HEK293 (cell line): ENCODE data around the gene SLC37A2.

Experiments
- RBAK ChIP-seq: fragments of 450-650 bp; formaldehyde crosslinking; IDR thresholded peaks from 2 replicates; pipeline ENCODE4 v1.5.1; 2016; ENCODE audit warnings: missing biosample characterization, missing genetic modification characterization
- SP3 ChIP-seq: fragments of 450-650 bp; formaldehyde crosslinking; IDR thresholded peaks from 2 replicates; pipeline ENCODE4 v1.5.1; 2016; ENCODE audit warnings: missing biosample characterization, missing genetic modification characterization
- ZNF266 ChIP-seq: fragments of 450-650 bp; formaldehyde crosslinking; IDR thresholded peaks from 2 replicates; pipeline ENCODE4 v1.5.1; 2016; ENCODE audit warnings: missing biosample characterization, missing genetic modification characterization, low read depth
- ZNF335 ChIP-seq: fragments of 450-650 bp; formaldehyde crosslinking; conservative IDR thresholded peaks from 2 replicates; pipeline ENCODE4 v1.5.1; 2016; ENCODE audit warnings: missing biosample characterization, missing genetic modification characterization
- ZNF416 ChIP-seq: fragments of 450-650 bp; formaldehyde crosslinking; IDR thresholded peaks from 2 replicates; pipeline ENCODE4 v1.5.1; 2016; ENCODE audit warnings: missing biosample characterization, missing genetic modification characterization
- ZNF433 ChIP-seq: fragments of 450-650 bp; formaldehyde crosslinking; IDR thresholded peaks from 2 replicates; pipeline ENCODE4 v1.5.1; 2016; ENCODE audit warnings: missing biosample characterization, missing genetic modification characterization, low read depth
- ZNF555 ChIP-seq: fragments of 450-650 bp; formaldehyde crosslinking; conservative IDR thresholded peaks from 2 replicates; pipeline ENCODE4 v1.5.1; 2017; ENCODE audit warnings: missing biosample characterization, mild to moderate bottlenecking, missing genetic modification characterization, inconsistent platforms
- ZNF561 ChIP-seq: fragments of 450-650 bp; IDR thresholded peaks from 2 replicates; pipeline ENCODE4 v1.5.1; 2018; ENCODE audit warnings: missing biosample characterization, missing genetic modification characterization, borderline replicate concordance
- ZNF660 ChIP-seq: fragments of 450-650 bp; IDR thresholded peaks from 2 replicates; pipeline ENCODE4 v1.5.1; 2018; ENCODE audit warnings: missing biosample characterization, mild to moderate bottlenecking, missing genetic modification characterization
- ZNF830 ChIP-seq: fragments of 450-650 bp; IDR thresholded peaks from 2 replicates; pipeline ENCODE4 v1.5.0; 2018; ENCODE audit warnings: missing biosample characterization, missing genetic modification characterization, low read depth, mild to moderate bottlenecking, moderate library complexity
- TF ChIP-seq, protein P1 (sequence below): fragments of 450-650 bp; formaldehyde crosslinking; conservative IDR thresholded peaks from 2 replicates; pipeline ENCODE4 v1.5.1; 2016; ENCODE audit warnings: low read depth, missing biosample characterization, missing genetic modification characterization
- TF ChIP-seq, protein P2 (sequence below): sonication (generic); formaldehyde crosslinking; IDR thresholded peaks from 2 replicates; pipeline ENCODE4 v1.8.1; 2022; ENCODE audit warnings: mild to moderate bottlenecking, moderate library complexity, missing genetic modification reagents
- TF ChIP-seq, protein P3 (sequence below): fragments of 450-650 bp; formaldehyde crosslinking; IDR thresholded peaks from 2 replicates; pipeline ENCODE4 v1.5.1; 2016; ENCODE audit warnings: missing biosample characterization, missing genetic modification characterization

DNA sequence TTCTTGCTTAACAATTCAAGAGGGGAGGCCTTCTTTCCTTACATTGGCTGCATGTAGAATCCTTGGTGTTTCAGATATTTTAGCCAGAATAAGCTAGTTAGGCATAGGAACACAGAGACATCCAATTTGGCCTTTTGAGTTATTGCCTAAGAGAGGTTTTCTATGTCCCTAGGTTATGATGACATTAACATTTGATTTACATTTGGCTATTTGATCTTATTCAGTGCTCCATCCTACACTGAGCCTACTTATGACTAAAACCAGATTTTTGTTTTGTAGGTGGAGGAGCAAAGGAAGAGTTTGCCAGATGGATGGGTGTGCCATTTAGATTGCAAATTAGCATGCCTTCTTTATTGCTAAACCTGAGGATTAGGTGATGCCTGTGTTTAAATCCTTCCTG lies 11.1 kb upstream of the SLC37A2 start:
- TF ChIP-seq, protein P1, sequence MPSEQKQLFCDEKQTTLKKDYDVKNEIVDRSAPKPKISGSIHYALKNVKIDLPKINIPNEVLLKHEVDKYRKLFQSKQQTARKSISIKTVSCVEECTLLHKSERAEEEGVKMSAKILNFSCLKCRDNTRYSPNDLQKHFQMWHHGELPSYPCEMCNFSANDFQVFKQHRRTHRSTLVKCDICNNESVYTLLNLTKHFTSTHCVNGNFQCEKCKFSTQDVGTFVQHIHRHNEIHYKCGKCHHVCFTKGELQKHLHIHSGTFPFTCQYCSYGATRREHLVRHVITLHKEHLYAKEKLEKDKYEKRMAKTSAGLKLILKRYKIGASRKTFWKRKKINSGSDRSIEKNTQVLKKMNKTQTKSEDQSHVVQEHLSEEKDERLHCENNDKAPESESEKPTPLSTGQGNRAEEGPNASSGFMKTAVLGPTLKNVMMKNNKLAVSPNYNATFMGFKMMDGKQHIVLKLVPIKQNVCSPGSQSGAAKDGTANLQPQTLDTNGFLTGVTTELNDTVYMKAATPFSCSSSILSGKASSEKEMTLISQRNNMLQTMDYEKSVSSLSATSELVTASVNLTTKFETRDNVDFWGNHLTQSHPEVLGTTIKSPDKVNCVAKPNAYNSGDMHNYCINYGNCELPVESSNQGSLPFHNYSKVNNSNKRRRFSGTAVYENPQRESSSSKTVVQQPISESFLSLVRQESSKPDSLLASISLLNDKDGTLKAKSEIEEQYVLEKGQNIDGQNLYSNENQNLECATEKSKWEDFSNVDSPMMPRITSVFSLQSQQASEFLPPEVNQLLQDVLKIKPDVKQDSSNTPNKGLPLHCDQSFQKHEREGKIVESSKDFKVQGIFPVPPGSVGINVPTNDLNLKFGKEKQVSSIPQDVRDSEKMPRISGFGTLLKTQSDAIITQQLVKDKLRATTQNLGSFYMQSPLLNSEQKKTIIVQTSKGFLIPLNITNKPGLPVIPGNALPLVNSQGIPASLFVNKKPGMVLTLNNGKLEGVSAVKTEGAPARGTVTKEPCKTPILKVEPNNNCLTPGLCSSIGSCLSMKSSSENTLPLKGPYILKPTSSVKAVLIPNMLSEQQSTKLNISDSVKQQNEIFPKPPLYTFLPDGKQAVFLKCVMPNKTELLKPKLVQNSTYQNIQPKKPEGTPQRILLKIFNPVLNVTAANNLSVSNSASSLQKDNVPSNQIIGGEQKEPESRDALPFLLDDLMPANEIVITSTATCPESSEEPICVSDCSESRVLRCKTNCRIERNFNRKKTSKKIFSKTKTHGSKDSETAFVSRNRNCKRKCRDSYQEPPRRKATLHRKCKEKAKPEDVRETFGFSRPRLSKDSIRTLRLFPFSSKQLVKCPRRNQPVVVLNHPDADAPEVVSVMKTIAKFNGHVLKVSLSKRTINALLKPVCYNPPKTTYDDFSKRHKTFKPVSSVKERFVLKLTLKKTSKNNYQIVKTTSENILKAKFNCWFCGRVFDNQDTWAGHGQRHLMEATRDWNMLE (tag by site-specific recombination): no peak
- TF ChIP-seq, protein P2, sequence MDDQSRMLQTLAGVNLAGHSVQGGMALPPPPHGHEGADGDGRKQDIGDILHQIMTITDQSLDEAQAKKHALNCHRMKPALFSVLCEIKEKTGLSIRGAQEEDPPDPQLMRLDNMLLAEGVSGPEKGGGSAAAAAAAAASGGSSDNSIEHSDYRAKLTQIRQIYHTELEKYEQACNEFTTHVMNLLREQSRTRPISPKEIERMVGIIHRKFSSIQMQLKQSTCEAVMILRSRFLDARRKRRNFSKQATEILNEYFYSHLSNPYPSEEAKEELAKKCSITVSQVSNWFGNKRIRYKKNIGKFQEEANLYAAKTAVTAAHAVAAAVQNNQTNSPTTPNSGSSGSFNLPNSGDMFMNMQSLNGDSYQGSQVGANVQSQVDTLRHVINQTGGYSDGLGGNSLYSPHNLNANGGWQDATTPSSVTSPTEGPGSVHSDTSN (CRISPR knock-in tag): no peak
- TF ChIP-seq, protein P3, sequence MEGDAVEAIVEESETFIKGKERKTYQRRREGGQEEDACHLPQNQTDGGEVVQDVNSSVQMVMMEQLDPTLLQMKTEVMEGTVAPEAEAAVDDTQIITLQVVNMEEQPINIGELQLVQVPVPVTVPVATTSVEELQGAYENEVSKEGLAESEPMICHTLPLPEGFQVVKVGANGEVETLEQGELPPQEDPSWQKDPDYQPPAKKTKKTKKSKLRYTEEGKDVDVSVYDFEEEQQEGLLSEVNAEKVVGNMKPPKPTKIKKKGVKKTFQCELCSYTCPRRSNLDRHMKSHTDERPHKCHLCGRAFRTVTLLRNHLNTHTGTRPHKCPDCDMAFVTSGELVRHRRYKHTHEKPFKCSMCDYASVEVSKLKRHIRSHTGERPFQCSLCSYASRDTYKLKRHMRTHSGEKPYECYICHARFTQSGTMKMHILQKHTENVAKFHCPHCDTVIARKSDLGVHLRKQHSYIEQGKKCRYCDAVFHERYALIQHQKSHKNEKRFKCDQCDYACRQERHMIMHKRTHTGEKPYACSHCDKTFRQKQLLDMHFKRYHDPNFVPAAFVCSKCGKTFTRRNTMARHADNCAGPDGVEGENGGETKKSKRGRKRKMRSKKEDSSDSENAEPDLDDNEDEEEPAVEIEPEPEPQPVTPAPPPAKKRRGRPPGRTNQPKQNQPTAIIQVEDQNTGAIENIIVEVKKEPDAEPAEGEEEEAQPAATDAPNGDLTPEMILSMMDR: no peak
- TF ChIP-seq ZNF433 (tag by site-specific recombination) (no peak), ZNF266 (tag by site-specific recombination) (no peak), RBAK (no peak), ZNF830 (no peak), ZNF555 (tag by site-specific recombination) (no peak), ZNF660 (tag by site-specific recombination) (no peak), ZNF416 (tag by site-specific recombination) (no peak), ZNF561 (tag by site-specific recombination) (no peak), ZNF335 (no peak), SP3 (tag by site-specific recombination) (no peak)
